HL-60/S4 treated with phorbol 12-myristate 13-acetate at 8.2 ng/mL for 4 days and 3 days (cell line): ENCODE data around the gene LGALS9.

ENCODE experiments used
- in situ Hi-C: fragments of 300-500 bp; cut with MboI; formaldehyde crosslinking; loops from 2 replicates; pipeline ENCODE4 v1.15.0; 2022; ENCODE audit warnings: low sequenced_read_pairs

The LGALS9 gene

GRCh38 chr17:27602721-27603420 is 28.1 kb upstream of the LGALS9 start:
- in situ Hi-C loops: loop anchor here (10.0 to 25.0 kb wide), 2 partner anchors 52 to 366 kb away; no protein-coding TSS in a partner anchor

- in situ Hi-C loops: loop anchor here (10.0 to 25.0 kb wide), 2 partner anchors 51 to 366 kb away; no protein-coding TSS in a partner anchor
Measured at GRCh38 chr17:27603421-27603770, 27.6 kb upstream of the LGALS9 start.

GRCh38 chr17:27603880-27604794 is 26.9 kb upstream of the LGALS9 start:
- in situ Hi-C loops: loop anchor here (10.0 to 25.0 kb wide), 2 partner anchors 51 to 367 kb away; no protein-coding TSS in a partner anchor

- in situ Hi-C loops: loop anchor here (10.0 to 25.0 kb wide), 2 partner anchors 49 to 368 kb away; no protein-coding TSS in a partner anchor
Measured at GRCh38 chr17:27605409-27605808, 25.6 kb upstream of the LGALS9 start.

GRCh38 chr17:27607521-27608091 is 23.4 kb upstream of the LGALS9 start:
- in situ Hi-C loops: loop anchor here (10.0 to 25.0 kb wide), 2 partner anchors 47 to 370 kb away; no protein-coding TSS in a partner anchor

GRCh38 chr17:27608328-27609230 is 22.4 kb upstream of the LGALS9 start:
- in situ Hi-C loops: loop anchor here (10.0 to 25.0 kb wide), 2 partner anchors 46 to 371 kb away; no protein-coding TSS in a partner anchor

- in situ Hi-C loops: loop anchor here (10.0 to 25.0 kb wide), 2 partner anchors 45 to 372 kb away; no protein-coding TSS in a partner anchor
Measured at GRCh38 chr17:27609611-27610303, 21.2 kb upstream of the LGALS9 start.

GRCh38 chr17:27610304-27610677 is 20.7 kb upstream of the LGALS9 start:
- in situ Hi-C loops: loop anchor here (25.0 kb wide), 1 partner anchor 373 kb away; no protein-coding TSS in a partner anchor

- in situ Hi-C loops: loop anchor here (25.0 kb wide), 1 partner anchor 375 kb away; no protein-coding TSS in a partner anchor
Measured at GRCh38 chr17:27612160-27612770, 18.7 kb upstream of the LGALS9 start.

GRCh38 chr17:27613433-27613832 is 17.6 kb upstream of the LGALS9 start:
- in situ Hi-C loops: loop anchor here (25.0 kb wide), 1 partner anchor 376 kb away; no protein-coding TSS in a partner anchor

GRCh38 chr17:27615121-27615520 is 15.9 kb upstream of the LGALS9 start:
- in situ Hi-C loops: loop anchor here (25.0 kb wide), 1 partner anchor 378 kb away; no protein-coding TSS in a partner anchor

GRCh38 chr17:27616414-27616813 is 14.6 kb upstream of the LGALS9 start:
- in situ Hi-C loops: loop anchor here (25.0 kb wide), 1 partner anchor 379 kb away; no protein-coding TSS in a partner anchor

- in situ Hi-C loops: loop anchor here (25.0 kb wide), 1 partner anchor 381 kb away; no protein-coding TSS in a partner anchor
Measured at GRCh38 chr17:27618417-27618816, 12.6 kb upstream of the LGALS9 start.

- in situ Hi-C loops: loop anchor here (25.0 kb wide), 1 partner anchor 383 kb away; no protein-coding TSS in a partner anchor
Measured at GRCh38 chr17:27620721-27621120, 10.3 kb upstream of the LGALS9 start.

GRCh38 chr17:27621536-27621935 is 9.5 kb upstream of the LGALS9 start:
- in situ Hi-C loops: loop anchor here (25.0 kb wide), 1 partner anchor 384 kb away; no protein-coding TSS in a partner anchor

GRCh38 chr17:27621942-27622559 is 8.9 kb upstream of the LGALS9 start:
- in situ Hi-C loops: loop anchor here (25.0 kb wide), 1 partner anchor 385 kb away; no protein-coding TSS in a partner anchor

GRCh38 chr17:27622986-27623385 is 8.0 kb upstream of the LGALS9 start:
- in situ Hi-C loops: loop anchor here (25.0 kb wide), 1 partner anchor 386 kb away; no protein-coding TSS in a partner anchor

GRCh38 chr17:27623614-27624013 is 7.4 kb upstream of the LGALS9 start:
- in situ Hi-C loops: loop anchor here (25.0 kb wide), 1 partner anchor 386 kb away; no protein-coding TSS in a partner anchor
